Measurements from ENCODE around the gene SAE1. TPM values are rescaled to one million over a fixed set of nuclear protein-coding genes. Genes with fewer than 3 reads are reported as not detected.

SAE1 gene
- total RNA-seq, 1 experiment from 2014 or later: 234 TPM

DNA sequence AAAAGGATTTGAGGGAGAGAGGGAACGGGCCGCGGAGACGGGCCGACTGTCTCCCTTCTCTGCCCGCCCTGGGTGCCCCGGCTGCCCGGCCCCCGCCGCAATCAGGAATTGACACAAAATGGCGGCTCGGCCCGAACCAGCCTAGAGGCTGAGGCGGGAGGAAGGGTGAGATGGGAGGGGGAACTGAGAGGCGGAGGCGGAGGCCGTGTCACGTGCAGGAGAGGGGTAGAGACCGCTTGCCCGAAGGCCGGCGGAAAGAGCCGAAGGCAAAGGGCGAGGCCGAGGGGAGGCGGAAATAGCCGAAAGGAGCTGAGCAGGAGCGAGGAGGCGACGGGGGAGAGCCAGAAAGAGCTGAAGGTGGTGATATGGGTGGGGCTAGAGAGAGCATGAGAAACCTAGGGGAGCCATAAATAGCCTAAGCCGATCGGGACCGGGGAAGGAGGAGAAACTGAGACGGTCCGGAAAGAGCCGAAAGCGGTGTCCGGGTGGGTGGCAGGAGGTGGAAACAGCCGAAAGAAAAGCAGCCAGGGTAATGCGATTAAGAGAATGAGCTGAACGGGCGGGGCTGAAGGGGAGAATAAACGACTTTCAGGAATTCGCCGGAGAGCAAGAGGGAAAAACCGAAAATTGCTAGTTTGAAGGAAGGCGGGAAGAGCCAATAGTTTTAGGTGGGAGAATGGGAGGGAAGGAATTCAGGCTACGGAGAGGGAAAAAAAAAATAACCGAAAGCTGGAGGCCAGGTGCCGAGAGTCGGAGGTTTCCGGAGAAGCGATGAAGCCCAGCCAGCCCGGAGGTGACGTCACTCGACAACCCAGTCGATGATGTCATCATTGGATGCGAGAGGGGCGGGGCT is 17.4 kb upstream of the SAE1 start, which contains the start of gene ZC3H4:
ZC3H4 (minus strand) TSS at position 780 of the 853 bp plus-strand sequence. CDS start 1,192 bp downstream, outside the sequence.
- Histone ChIP-seq H4K20me1 (ENCODE audit: control insufficient read depth, insufficient read depth, insufficient read length) (no peaks in the 10 kb centered on the region), H3K9ac (ENCODE audit: extremely low read depth, insufficient read length, low read length) (peak within 1 kb of the TSS; percentile 92), H2BK5ac (ENCODE audit: insufficient read length, low read length) (peak within 1 kb of the TSS; percentile 98), H2BK120ac (ENCODE audit: low read depth, low read length, poor library complexity, severe bottlenecking) (peak within 1 kb of the TSS; percentile 93), H3T11ph (ENCODE audit: low read length) (peak within 1 kb of the TSS; percentile 46), H2BK20ac (ENCODE audit: low read depth, low read length, poor library complexity, severe bottlenecking) (peak within 1 kb of the TSS; percentile 49), H3K14ac (ENCODE audit: insufficient read depth, low read length) (peak within 1 kb of the TSS; percentile 98), H3K9me3 (ENCODE audit: control insufficient read depth, low read depth, low read length) (no peaks in the 10 kb centered on the region), H2BK12ac (ENCODE audit: insufficient read length, low read depth, low read length) (peak within 1 kb of the TSS; percentile 63), H3K27ac (ENCODE audit: insufficient read length, low read depth, low read length) (peak within 1 kb of the TSS; percentile 88), H3K56ac (ENCODE audit: insufficient read length, low read depth, low read length) (peak within 1 kb of the TSS; percentile 60), H3K4ac (ENCODE audit: low read depth, low read length) (peak within 1 kb of the TSS; percentile 98), H3K4me2 (ENCODE audit: insufficient read depth, insufficient read length, low read length) (peak within 1 kb of the TSS; percentile 61), H3K23me2 (ENCODE audit: insufficient read length, low read depth, low read length, poor library complexity, severe bottlenecking) (peaks cover 25% of the 10 kb centered on the region), H4K91ac (ENCODE audit: insufficient read length, low read depth, low read length) (peak within 1 kb of the TSS; percentile 99), H3K18ac (ENCODE audit: insufficient read length, low read depth, low read length) (peak within 1 kb of the TSS; percentile 99), H4K5ac (ENCODE audit: insufficient read length, low read depth, low read length) (peak within 1 kb of the TSS; percentile 98), H3K23ac (ENCODE audit: insufficient read length, low read depth, low read length) (no peak within 1 kb of the TSS), H3K79me2 (ENCODE audit: insufficient read depth, low read length) (peaks cover 2% of the 10 kb centered on the region; the same call in 1 of the 2 replicates), H3K4me1 (ENCODE audit: insufficient read depth, low read length) (peaks cover 3% of the 10 kb centered on the region; the same call in 1 of the 2 replicates), H2BK15ac (ENCODE audit: low read depth, low read length) (0 out of 2 replicates have a peak within 1 kb of the TSS, but pooled peaks have one; percentile 15), H3K79me1 (ENCODE audit: insufficient read depth, low read depth, low read length, poor library complexity, severe bottlenecking) (no peaks in the 10 kb centered on the region), H2AK5ac (ENCODE audit: insufficient read length, low read length) (no peak within 1 kb of the TSS), H2AFZ (ENCODE audit: low read length) (no peak within 1 kb of the TSS), H3K27me3 (ENCODE audit: insufficient read depth, low read length) (no peaks in the 10 kb centered on the region), H4K8ac (replicated peaks; ENCODE audit: insufficient read length, low read depth, low read length) (no peak within 1 kb of the TSS)
- TF ChIP-seq, protein P1, sequence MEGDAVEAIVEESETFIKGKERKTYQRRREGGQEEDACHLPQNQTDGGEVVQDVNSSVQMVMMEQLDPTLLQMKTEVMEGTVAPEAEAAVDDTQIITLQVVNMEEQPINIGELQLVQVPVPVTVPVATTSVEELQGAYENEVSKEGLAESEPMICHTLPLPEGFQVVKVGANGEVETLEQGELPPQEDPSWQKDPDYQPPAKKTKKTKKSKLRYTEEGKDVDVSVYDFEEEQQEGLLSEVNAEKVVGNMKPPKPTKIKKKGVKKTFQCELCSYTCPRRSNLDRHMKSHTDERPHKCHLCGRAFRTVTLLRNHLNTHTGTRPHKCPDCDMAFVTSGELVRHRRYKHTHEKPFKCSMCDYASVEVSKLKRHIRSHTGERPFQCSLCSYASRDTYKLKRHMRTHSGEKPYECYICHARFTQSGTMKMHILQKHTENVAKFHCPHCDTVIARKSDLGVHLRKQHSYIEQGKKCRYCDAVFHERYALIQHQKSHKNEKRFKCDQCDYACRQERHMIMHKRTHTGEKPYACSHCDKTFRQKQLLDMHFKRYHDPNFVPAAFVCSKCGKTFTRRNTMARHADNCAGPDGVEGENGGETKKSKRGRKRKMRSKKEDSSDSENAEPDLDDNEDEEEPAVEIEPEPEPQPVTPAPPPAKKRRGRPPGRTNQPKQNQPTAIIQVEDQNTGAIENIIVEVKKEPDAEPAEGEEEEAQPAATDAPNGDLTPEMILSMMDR (conservative IDR thresholded peaks at IDR 0.05): no peak
- H3K4me1 Mint-ChIP-seq: peaks cover 28 to 34% of the 10 kb centered on the region in 2 experiments
- H3K4me3 Mint-ChIP-seq: peak within 1 kb of the TSS; percentile 91 to 98
- no CpG with 5 or more reads among the region's 59 CpGs for WGBS (ENCODE audit: extremely low coverage, insufficient read length, low lambda C conversion rate)
- peaks cover 7% of the 10 kb centered on the region; the same call in 1 of the 2 replicates for H3K27me3 Mint-ChIP-seq (ENCODE audit: low read depth)
- H3K36me3 Mint-ChIP-seq (ENCODE audit: insufficient read depth in 1 of 3, low read depth in 3 of 3): peaks cover 15 to 27% (median 20%) of the 10 kb centered on the region in 3 experiments
- peak; percentile 100 for DNase-seq
- H3K27ac Mint-ChIP-seq: peak within 1 kb of the TSS; percentile 99 to 100 (median 100)
- H3K9me3 Mint-ChIP-seq: no peaks in the 10 kb centered on the region; a peak in 1 of 5 replicates

All from H9 (cell line).